HUES6 (cell line): ENCODE measurements around the gene SHKBP1.

Experiments used
- H3K27ac ChIP-seq: 2 replicates; pipeline ENCODE4 v1.7.0; 2013; ENCODE audit warnings: low read depth, mild to moderate bottlenecking, low read length, inconsistent platforms
- H3K27me3 ChIP-seq: 2 replicates; pipeline ENCODE4 v1.6.1; 2013; ENCODE audit warnings: low read length; ENCODE audit not compliant: control insufficient read depth, insufficient read depth
- H3K36me3 ChIP-seq: 2 replicates; pipeline ENCODE4 v1.6.1; 2013; ENCODE audit warnings: low read length; ENCODE audit not compliant: control insufficient read depth, insufficient read depth
- H3K4me1 ChIP-seq: 2 replicates; pipeline ENCODE4 v1.6.1; 2013; ENCODE audit warnings: low read length; ENCODE audit not compliant: control insufficient read depth, insufficient read depth
- H3K4me3 ChIP-seq: 2 replicates; pipeline ENCODE4 v1.5.1; 2013; ENCODE audit warnings: low read depth, low read length
- H3K9ac ChIP-seq: one replicate; pipeline ENCODE4 v1.6.1; 2013; ENCODE audit warnings: mild to moderate bottlenecking, low read length
- H3K9me3 ChIP-seq: 2 replicates; pipeline ENCODE4 v1.6.1; 2013; ENCODE audit warnings: low read depth, low read length; ENCODE audit not compliant: control insufficient read depth, insufficient read depth

Gene SHKBP1

GRCh38 chr19:40571831-40572495 lies 4.7 kb upstream of the SHKBP1 start:
- H3K4me1 ChIP-seq, result 0 out of 2 replicates have a peak, but pooled peaks cover 5% of the 10 kb centered on the region
- H3K9me3 ChIP-seq, result no peaks in the 10 kb centered on the region
- no peak overlapping the region for H3K27ac ChIP-seq
- H3K9ac ChIP-seq, result no peak overlapping the region
- no peak overlapping the region for H3K4me3 ChIP-seq
- no peaks in the 10 kb centered on the region for H3K36me3 ChIP-seq
- peaks cover 34% of the 10 kb centered on the region for H3K27me3 ChIP-seq

GRCh38 chr19:40575326-40575725 lies 1.3 kb upstream of the SHKBP1 start:
- H3K27me3 ChIP-seq, result peaks cover under 1% of the 10 kb centered on the region; the same call in 1 of the 2 replicates
- no peak overlapping the region for H3K9ac ChIP-seq
- no peak overlapping the region for H3K27ac ChIP-seq
- H3K4me3 ChIP-seq, result peak overlapping the region; percentile 92
- 0 out of 2 replicates have a peak, but pooled peaks cover 7% of the 10 kb centered on the region for H3K4me1 ChIP-seq
- H3K36me3 ChIP-seq, result peaks cover 5% of the 10 kb centered on the region
- H3K9me3 ChIP-seq, result no peaks in the 10 kb centered on the region

GRCh38 chr19:40576151-40576584 lies 505 bp upstream of the SHKBP1 start:
- H3K9ac ChIP-seq, result no peak overlapping the region
- H3K4me1 ChIP-seq, result 0 out of 2 replicates have a peak, but pooled peaks cover 7% of the 10 kb centered on the region
- no peaks in the 10 kb centered on the region for H3K9me3 ChIP-seq
- H3K27ac ChIP-seq, result no peak overlapping the region; the same call in 1 of the 2 replicates
- peak overlapping the region; percentile 92 for H3K4me3 ChIP-seq
- no peaks in the 10 kb centered on the region for H3K27me3 ChIP-seq
- peaks cover 13% of the 10 kb centered on the region for H3K36me3 ChIP-seq

GRCh38 chr19:40578442-40578908 lies 1.8 kb downstream of the SHKBP1 start:
- Histone ChIP-seq H3K27ac (no peak overlapping the region), H3K9ac (no peak overlapping the region), H3K27me3 (no peaks in the 10 kb centered on the region), H3K36me3 (peaks cover 33% of the 10 kb centered on the region), H3K9me3 (no peaks in the 10 kb centered on the region), H3K4me1 (0 out of 2 replicates have a peak, but pooled peaks cover 7% of the 10 kb centered on the region), H3K4me3 (peak overlapping the region; percentile 27)

- Histone ChIP-seq H3K9me3 (no peaks in the 10 kb centered on the region), H3K27me3 (no peaks in the 10 kb centered on the region), H3K9ac (no peak overlapping the region), H3K4me3 (no peak overlapping the region), H3K4me1 (0 out of 2 replicates have a peak, but pooled peaks cover 7% of the 10 kb centered on the region), H3K27ac (no peak overlapping the region), H3K36me3 (peaks cover 43% of the 10 kb centered on the region)
Measured at GRCh38 chr19:40580619-40581018, 3.9 kb downstream of the SHKBP1 start.

- Histone ChIP-seq H3K36me3 (peaks cover 50% of the 10 kb centered on the region), H3K27me3 (no peaks in the 10 kb centered on the region), H3K4me3 (no peak overlapping the region), H3K9ac (no peak overlapping the region), H3K4me1 (0 out of 2 replicates have a peak, but pooled peaks cover 5% of the 10 kb centered on the region), H3K9me3 (no peaks in the 10 kb centered on the region), H3K27ac (no peak overlapping the region)
Measured at GRCh38 chr19:40581531-40581930, 4.9 kb downstream of the SHKBP1 start.

DNA sequence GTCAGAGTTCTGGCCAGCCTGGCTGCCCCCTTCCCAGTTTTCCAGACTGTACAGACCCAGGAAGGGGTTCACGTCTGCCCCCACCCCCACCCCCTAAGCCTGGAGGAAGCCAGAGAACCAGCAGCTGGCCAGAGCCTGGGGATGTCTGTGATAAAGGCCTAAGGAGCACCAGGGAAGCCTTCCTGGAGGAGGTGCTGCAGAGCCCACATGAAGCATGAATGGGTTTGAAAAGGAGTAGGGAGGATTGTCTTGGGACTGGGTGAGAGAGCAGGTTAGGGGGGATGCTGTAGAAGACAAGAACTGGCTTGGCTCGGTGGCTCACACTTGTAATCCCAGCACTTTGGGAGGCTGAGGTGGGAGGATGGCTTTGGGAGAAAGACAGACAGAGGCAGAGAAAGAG lies 5.8 kb downstream of the SHKBP1 start:
- H3K36me3 ChIP-seq, result peaks cover 58% of the 10 kb centered on the region
- no peak overlapping the region for H3K27ac ChIP-seq

GRCh38 chr19:40583283-40583682 lies 6.6 kb downstream of the SHKBP1 start:
- Histone ChIP-seq H3K36me3 (peaks cover 64% of the 10 kb centered on the region), H3K4me1 (0 out of 2 replicates have a peak, but pooled peaks cover under 1% of the 10 kb centered on the region), H3K9ac (no peak overlapping the region), H3K4me3 (no peak overlapping the region), H3K9me3 (no peaks in the 10 kb centered on the region), H3K27me3 (no peaks in the 10 kb centered on the region), H3K27ac (no peak overlapping the region)

More for the DNA sequence above, 5.8 kb downstream of the SHKBP1 start:
- Histone ChIP-seq H3K9ac (no peak overlapping the region), H3K4me3 (no peak overlapping the region), H3K9me3 (no peaks in the 10 kb centered on the region), H3K27me3 (no peaks in the 10 kb centered on the region), H3K4me1 (0 out of 2 replicates have a peak, but pooled peaks cover 5% of the 10 kb centered on the region)

GRCh38 chr19:40584007-40584406 lies 7.3 kb downstream of the SHKBP1 start:
- H3K9ac ChIP-seq, result no peak overlapping the region
- H3K4me3 ChIP-seq, result no peak overlapping the region
- no peak overlapping the region for H3K27ac ChIP-seq
- no peaks in the 10 kb centered on the region for H3K9me3 ChIP-seq
- no peaks in the 10 kb centered on the region for H3K27me3 ChIP-seq
- peaks cover 69% of the 10 kb centered on the region for H3K36me3 ChIP-seq
- no peaks in the 10 kb centered on the region for H3K4me1 ChIP-seq

DNA sequence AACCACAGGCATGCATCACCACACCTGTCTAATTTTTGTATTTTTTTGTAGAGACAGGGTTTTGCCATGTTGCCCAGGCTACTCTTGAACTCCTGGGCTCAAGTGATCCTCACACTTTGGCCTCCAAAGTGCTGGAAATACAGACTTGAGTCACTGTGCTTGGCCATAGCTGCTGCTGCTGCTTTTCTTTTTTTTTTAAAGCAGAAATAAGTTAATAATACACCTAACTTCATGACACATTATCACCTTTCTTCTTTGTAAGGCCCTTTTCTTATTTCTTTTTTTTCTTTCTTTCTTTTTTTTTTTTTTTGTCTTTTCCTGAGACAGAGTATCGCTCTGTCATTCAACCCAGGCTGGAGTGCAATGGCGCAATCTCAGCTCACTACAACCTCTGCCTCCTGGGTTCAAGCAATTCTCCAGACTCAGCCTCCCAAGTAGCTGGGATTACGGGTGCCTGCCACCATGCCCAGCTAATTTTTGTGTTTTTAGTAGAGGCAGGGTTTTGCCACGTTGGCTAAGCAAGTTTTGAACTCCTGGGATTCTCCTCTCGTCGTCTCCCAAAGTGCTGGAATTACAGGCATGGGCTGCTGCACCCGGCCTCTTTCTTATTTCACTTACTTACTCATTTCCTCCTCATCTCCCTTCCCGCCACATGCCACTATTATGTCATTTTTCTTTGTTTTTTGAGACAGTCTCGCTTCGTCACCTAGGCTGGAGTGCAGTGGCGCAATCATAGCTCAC lies 8.7 kb downstream of the SHKBP1 start:
- no peak overlapping the region for H3K9ac ChIP-seq
- H3K9me3 ChIP-seq, result no peaks in the 10 kb centered on the region
- H3K4me1 ChIP-seq, result no peaks in the 10 kb centered on the region
- no peak overlapping the region for H3K27ac ChIP-seq
- no peaks in the 10 kb centered on the region for H3K27me3 ChIP-seq
- peaks cover 66% of the 10 kb centered on the region for H3K36me3 ChIP-seq
- H3K4me3 ChIP-seq, result no peak overlapping the region

- H3K27ac ChIP-seq, result no peak overlapping the region
- no peaks in the 10 kb centered on the region for H3K27me3 ChIP-seq
- no peaks in the 10 kb centered on the region for H3K9me3 ChIP-seq
- peaks cover 66% of the 10 kb centered on the region for H3K36me3 ChIP-seq
- no peaks in the 10 kb centered on the region for H3K4me1 ChIP-seq
- no peak overlapping the region for H3K9ac ChIP-seq
- no peak overlapping the region for H3K4me3 ChIP-seq
Measured at GRCh38 chr19:40585982-40586422, 9.3 kb downstream of the SHKBP1 start.
